ENCODE measurements around the gene FREM2. TPM values are rescaled to one million over a fixed set of nuclear protein-coding genes. Genes with fewer than 3 reads are reported as not detected.

Gene FREM2
- polyA plus RNA-seq, 1 of the 3 experiments (the other 2 are of a cell fraction): not detected

- Histone ChIP-seq H3K4me1 (ENCODE audit: control insufficient read depth in 1 of 2, insufficient read depth in 2 of 2, low read depth in 1 of 2, low read length in 1 of 2) (no peaks in the 10 kb centered on the region; a peak in 1 of 4 replicates), H3K27me3 (ENCODE audit: insufficient read depth) (no peaks in the 10 kb centered on the region), H3K9ac (no peak overlapping the region), H3K36me3 (replicated peaks in 1 of 2; ENCODE audit: control insufficient read depth in 1 of 2, insufficient read depth in 2 of 2, low read length in 1 of 2) (no peaks in the 10 kb centered on the region), H4K20me1 (ENCODE audit: insufficient read depth) (no peaks in the 10 kb centered on the region), H3K9me3 (no peaks in the 10 kb centered on the region), H3K9me2 (no peaks in the 10 kb centered on the region), H3K4me3 (ENCODE audit: low read depth in 2 of 2, low read length in 1 of 2) (no peak overlapping the region), H3K4me2 (no peak overlapping the region), H2AFZ (ENCODE audit: low read depth) (no peak overlapping the region), H3K27ac (ENCODE audit: low read depth in 2 of 2, low read length in 1 of 2) (no peak overlapping the region), H3K79me2 (ENCODE audit: insufficient read depth) (no peaks in the 10 kb centered on the region), H3F3A (replicated peaks; ENCODE audit: insufficient read depth) (no peaks in the 10 kb centered on the region)
- WGBS (ENCODE audit: low lambda C conversion rate): 41% methylated on average over 2 of the region's 2 CpGs
- ChIA-PET CTCF (interaction anchor here (0.7 to 1.1 kb wide), 2 partner anchors 170 to 1337 kb away, joined by 3 read pairs; no protein-coding TSS in a partner anchor), POLR2A (no interaction called here)
- no peak for DNase-seq
- TF ChIP-seq NFIC (IDR thresholded peaks at IDR 0.05; ENCODE audit: borderline replicate concordance) (no peak), FOSL2 (IDR thresholded peaks at IDR 0.05; ENCODE audit: borderline replicate concordance, low read depth) (no peak), CHD2 (IDR thresholded peaks at IDR 0.05; ENCODE audit: low read length, partially characterized antibody) (no peak), MXI1 (IDR thresholded peaks at IDR 0.05; ENCODE audit: low read depth, low read length) (no peak), SMC3 (IDR thresholded peaks at IDR 0.05; ENCODE audit: low read depth, low read length) (no peak), YY1 (IDR thresholded peaks at IDR 0.05; ENCODE audit: low read depth) (no peak), RFX5 (IDR thresholded peaks at IDR 0.05; ENCODE audit: low read length) (no peak), EP300 (IDR thresholded peaks at IDR 0.05; ENCODE audit: borderline replicate concordance in 1 of 2, low read depth in 1 of 2, low read length in 1 of 2) (no peak), RAD21 (IDR thresholded peaks at IDR 0.05; ENCODE audit: low read length) (no peak), TEAD4 (IDR thresholded peaks at IDR 0.05; ENCODE audit: borderline replicate concordance, insufficient read depth) (no peak), RXRA (IDR thresholded peaks at IDR 0.05; ENCODE audit: borderline replicate concordance, low read depth) (no peak), USF2 (IDR thresholded peaks at IDR 0.05; ENCODE audit: borderline replicate concordance, low read depth, low read length) (no peak)
- TF ChIP-seq, protein P1, sequence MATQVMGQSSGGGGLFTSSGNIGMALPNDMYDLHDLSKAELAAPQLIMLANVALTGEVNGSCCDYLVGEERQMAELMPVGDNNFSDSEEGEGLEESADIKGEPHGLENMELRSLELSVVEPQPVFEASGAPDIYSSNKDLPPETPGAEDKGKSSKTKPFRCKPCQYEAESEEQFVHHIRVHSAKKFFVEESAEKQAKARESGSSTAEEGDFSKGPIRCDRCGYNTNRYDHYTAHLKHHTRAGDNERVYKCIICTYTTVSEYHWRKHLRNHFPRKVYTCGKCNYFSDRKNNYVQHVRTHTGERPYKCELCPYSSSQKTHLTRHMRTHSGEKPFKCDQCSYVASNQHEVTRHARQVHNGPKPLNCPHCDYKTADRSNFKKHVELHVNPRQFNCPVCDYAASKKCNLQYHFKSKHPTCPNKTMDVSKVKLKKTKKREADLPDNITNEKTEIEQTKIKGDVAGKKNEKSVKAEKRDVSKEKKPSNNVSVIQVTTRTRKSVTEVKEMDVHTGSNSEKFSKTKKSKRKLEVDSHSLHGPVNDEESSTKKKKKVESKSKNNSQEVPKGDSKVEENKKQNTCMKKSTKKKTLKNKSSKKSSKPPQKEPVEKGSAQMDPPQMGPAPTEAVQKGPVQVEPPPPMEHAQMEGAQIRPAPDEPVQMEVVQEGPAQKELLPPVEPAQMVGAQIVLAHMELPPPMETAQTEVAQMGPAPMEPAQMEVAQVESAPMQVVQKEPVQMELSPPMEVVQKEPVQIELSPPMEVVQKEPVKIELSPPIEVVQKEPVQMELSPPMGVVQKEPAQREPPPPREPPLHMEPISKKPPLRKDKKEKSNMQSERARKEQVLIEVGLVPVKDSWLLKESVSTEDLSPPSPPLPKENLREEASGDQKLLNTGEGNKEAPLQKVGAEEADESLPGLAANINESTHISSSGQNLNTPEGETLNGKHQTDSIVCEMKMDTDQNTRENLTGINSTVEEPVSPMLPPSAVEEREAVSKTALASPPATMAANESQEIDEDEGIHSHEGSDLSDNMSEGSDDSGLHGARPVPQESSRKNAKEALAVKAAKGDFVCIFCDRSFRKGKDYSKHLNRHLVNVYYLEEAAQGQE (IDR thresholded peaks at IDR 0.05; ENCODE audit: low read depth, low read length): no peak
- TF ChIP-seq, protein P2, sequence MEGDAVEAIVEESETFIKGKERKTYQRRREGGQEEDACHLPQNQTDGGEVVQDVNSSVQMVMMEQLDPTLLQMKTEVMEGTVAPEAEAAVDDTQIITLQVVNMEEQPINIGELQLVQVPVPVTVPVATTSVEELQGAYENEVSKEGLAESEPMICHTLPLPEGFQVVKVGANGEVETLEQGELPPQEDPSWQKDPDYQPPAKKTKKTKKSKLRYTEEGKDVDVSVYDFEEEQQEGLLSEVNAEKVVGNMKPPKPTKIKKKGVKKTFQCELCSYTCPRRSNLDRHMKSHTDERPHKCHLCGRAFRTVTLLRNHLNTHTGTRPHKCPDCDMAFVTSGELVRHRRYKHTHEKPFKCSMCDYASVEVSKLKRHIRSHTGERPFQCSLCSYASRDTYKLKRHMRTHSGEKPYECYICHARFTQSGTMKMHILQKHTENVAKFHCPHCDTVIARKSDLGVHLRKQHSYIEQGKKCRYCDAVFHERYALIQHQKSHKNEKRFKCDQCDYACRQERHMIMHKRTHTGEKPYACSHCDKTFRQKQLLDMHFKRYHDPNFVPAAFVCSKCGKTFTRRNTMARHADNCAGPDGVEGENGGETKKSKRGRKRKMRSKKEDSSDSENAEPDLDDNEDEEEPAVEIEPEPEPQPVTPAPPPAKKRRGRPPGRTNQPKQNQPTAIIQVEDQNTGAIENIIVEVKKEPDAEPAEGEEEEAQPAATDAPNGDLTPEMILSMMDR (IDR thresholded peaks at IDR 0.05): no peak
Observed at GRCh38 chr13:38702669-38703068, 15.8 kb downstream of the FREM2 start.
